ENCODE measurements around the gene COL4A6.
A peak's percentile ranks its signal among the peaks of the same experiment; 100 is the strongest.

COL4A6 gene

GRCh38 chrX:108203540-108203939, 234.7 kb downstream of the COL4A6 start:
- Histone ChIP-seq H4K8ac (ENCODE audit: low read length) (no peak overlapping the region), H4K91ac (ENCODE audit: low read length) (no peak overlapping the region)
- DNase-seq = no peak

DNA sequence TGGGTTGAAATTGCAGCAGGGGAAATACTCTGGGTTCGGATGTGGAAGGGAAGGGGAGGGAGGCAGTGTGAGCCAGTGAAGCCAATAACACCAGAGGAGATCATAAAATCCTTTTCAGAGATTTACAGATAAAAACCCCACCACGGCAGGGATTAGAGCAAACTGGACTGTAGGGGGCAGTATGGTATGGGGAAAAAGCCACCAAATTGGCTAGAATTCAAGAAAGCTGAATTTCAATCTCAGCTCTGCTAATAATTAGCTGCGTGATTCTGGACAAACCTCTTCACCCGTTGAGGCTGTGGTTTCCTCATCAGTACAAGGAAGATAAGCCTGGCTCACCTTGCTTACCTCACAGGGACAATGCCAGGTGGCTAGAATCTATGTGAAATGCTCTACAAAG, 238.5 kb downstream of the COL4A6 start:
- Histone ChIP-seq H3K9me3 (ENCODE audit: control insufficient read depth, low read length) (no peaks in the 10 kb centered on the region), H3K27ac (ENCODE audit: low read length, poor library complexity, severe bottlenecking) (no peak overlapping the region), H3K27me3 (ENCODE audit: control insufficient read depth in 1 of 2, insufficient read depth in 1 of 2, low read length in 2 of 2) (peaks cover 0 to 51% of the 10 kb centered on the region in 2 experiments), H3K18ac (ENCODE audit: low read depth in 1 of 2, low read length in 2 of 2) (no peak overlapping the region), H3K79me1 (replicated peaks; ENCODE audit: low read length, poor library complexity, severe bottlenecking) (no peaks in the 10 kb centered on the region), H2BK12ac (ENCODE audit: low read length in 2 of 2) (no peak overlapping the region), H3K4ac (ENCODE audit: low read depth in 1 of 2, low read length in 2 of 2) (no peak overlapping the region), H3K4me1 (ENCODE audit: control insufficient read depth, insufficient read depth, low read depth, low read length) (no peaks in the 10 kb centered on the region), H3K4me2 (ENCODE audit: low read length, poor library complexity, severe bottlenecking) (no peak overlapping the region), H4K8ac (ENCODE audit: low read length) (no peak overlapping the region), H3K14ac (ENCODE audit: low read length in 2 of 2) (no peak overlapping the region), H3K36me3 (ENCODE audit: control insufficient read depth in 1 of 2, insufficient read depth in 2 of 2, low read depth in 1 of 2, low read length in 2 of 2) (no peaks in the 10 kb centered on the region), H3K23ac (ENCODE audit: low read length in 2 of 2) (no peak overlapping the region), H2AFZ (ENCODE audit: low read depth, low read length) (no peak overlapping the region), H2AK5ac (ENCODE audit: low read length, severe bottlenecking) (no peak overlapping the region), H2BK5ac (ENCODE audit: low read depth, low read length, poor library complexity, severe bottlenecking) (no peak overlapping the region), H4K91ac (ENCODE audit: low read length) (no peak overlapping the region), H3K9ac (ENCODE audit: low read length) (peak overlapping the region; percentile 57), H2BK120ac (ENCODE audit: low read depth, low read length) (no peak overlapping the region), H2BK15ac (ENCODE audit: low read depth, poor library complexity, severe bottlenecking) (no peak overlapping the region), H3K4me3 (ENCODE audit: insufficient read depth in 1 of 2, low read depth in 1 of 2, low read length in 2 of 2) (no peak overlapping the region)
- 0% methylated on average over 2 of the region's 4 CpGs for WGBS
- peak; percentile 40 for DNase-seq

More at GRCh38 chrX:108203540-108203939, 234.7 kb downstream of the COL4A6 start:
- peaks cover 0 to 55% of the 10 kb centered on the region in 2 experiments for H3K27me3 ChIP-seq (ENCODE audit: control insufficient read depth in 1 of 2, insufficient read depth in 1 of 2, low read length in 2 of 2)
- H3K27ac ChIP-seq (ENCODE audit: low read length, poor library complexity, severe bottlenecking) = no peak overlapping the region
- H2BK120ac ChIP-seq (ENCODE audit: low read depth, low read length) = no peak overlapping the region
- H3K36me3 ChIP-seq (ENCODE audit: control insufficient read depth in 1 of 2, insufficient read depth in 2 of 2, low read depth in 1 of 2, low read length in 2 of 2) = no peaks in the 10 kb centered on the region
- H2BK5ac ChIP-seq (ENCODE audit: low read depth, low read length, poor library complexity, severe bottlenecking) = no peak overlapping the region
- H2BK15ac ChIP-seq (ENCODE audit: low read depth, poor library complexity, severe bottlenecking) = no peak overlapping the region
- H3K4me3 ChIP-seq (ENCODE audit: insufficient read depth in 1 of 2, low read depth in 1 of 2, low read length in 2 of 2) = no peak overlapping the region
- no peaks in the 10 kb centered on the region for H3K4me1 ChIP-seq (ENCODE audit: control insufficient read depth, insufficient read depth, low read depth, low read length)
- no peak overlapping the region for H2BK12ac ChIP-seq (ENCODE audit: low read length in 2 of 2)
- no peak overlapping the region for H3K18ac ChIP-seq (ENCODE audit: low read depth in 1 of 2, low read length in 2 of 2)
- no peaks in the 10 kb centered on the region for H3K9me3 ChIP-seq (ENCODE audit: control insufficient read depth, low read length)
- no peaks in the 10 kb centered on the region for H3K79me1 ChIP-seq (replicated peaks; ENCODE audit: low read length, poor library complexity, severe bottlenecking)
- H3K23ac ChIP-seq (ENCODE audit: low read length in 2 of 2) = no peak overlapping the region
- H3K4ac ChIP-seq (ENCODE audit: low read depth in 1 of 2, low read length in 2 of 2) = no peak overlapping the region
- no peak overlapping the region for H3K9ac ChIP-seq (ENCODE audit: low read length)
- 46% methylated on average over 1 of the region's 3 CpGs for WGBS
- H2AFZ ChIP-seq (ENCODE audit: low read depth, low read length) = no peak overlapping the region
- no peak overlapping the region for H3K4me2 ChIP-seq (ENCODE audit: low read length, poor library complexity, severe bottlenecking)
- no peak overlapping the region for H3K14ac ChIP-seq (ENCODE audit: low read length in 2 of 2)
- H2AK5ac ChIP-seq (ENCODE audit: low read length, severe bottlenecking) = no peak overlapping the region

- no peak overlapping the region for H2BK12ac ChIP-seq (ENCODE audit: low read length in 2 of 2)
- H3K4ac ChIP-seq (ENCODE audit: low read depth in 1 of 2, low read length in 2 of 2) = no peak overlapping the region
- no peak overlapping the region for H3K4me2 ChIP-seq (ENCODE audit: low read length, poor library complexity, severe bottlenecking)
- H2AFZ ChIP-seq (ENCODE audit: low read depth, low read length) = no peak overlapping the region
- no peaks in the 10 kb centered on the region for H3K9me3 ChIP-seq (ENCODE audit: control insufficient read depth, low read length)
- H2BK120ac ChIP-seq (ENCODE audit: low read depth, low read length) = no peak overlapping the region
- no peak overlapping the region for H3K4me3 ChIP-seq (ENCODE audit: insufficient read depth in 1 of 2, low read depth in 1 of 2, low read length in 2 of 2)
- no peak overlapping the region for H2AK5ac ChIP-seq (ENCODE audit: low read length, severe bottlenecking)
- H3K27ac ChIP-seq (ENCODE audit: low read length, poor library complexity, severe bottlenecking) = no peak overlapping the region
- no peak overlapping the region for H2BK15ac ChIP-seq (ENCODE audit: low read depth, poor library complexity, severe bottlenecking)
- 100% methylated on average over 1 of the region's 2 CpGs for WGBS
- H3K36me3 ChIP-seq (ENCODE audit: control insufficient read depth in 1 of 2, insufficient read depth in 2 of 2, low read depth in 1 of 2, low read length in 2 of 2) = no peaks in the 10 kb centered on the region
- peak overlapping the region; percentile 57 for H3K9ac ChIP-seq (ENCODE audit: low read length)
- no peak overlapping the region for H2BK5ac ChIP-seq (ENCODE audit: low read depth, low read length, poor library complexity, severe bottlenecking)
- peaks cover 0 to 48% of the 10 kb centered on the region in 2 experiments for H3K27me3 ChIP-seq (ENCODE audit: control insufficient read depth in 1 of 2, insufficient read depth in 1 of 2, low read length in 2 of 2)
- DNase-seq = no peak
- H4K91ac ChIP-seq (ENCODE audit: low read length) = no peak overlapping the region
- H3K79me1 ChIP-seq (replicated peaks; ENCODE audit: low read length, poor library complexity, severe bottlenecking) = no peaks in the 10 kb centered on the region
- H3K23ac ChIP-seq (ENCODE audit: low read length in 2 of 2) = no peak overlapping the region
- H3K4me1 ChIP-seq (ENCODE audit: control insufficient read depth, insufficient read depth, low read depth, low read length) = no peaks in the 10 kb centered on the region
- H3K18ac ChIP-seq (ENCODE audit: low read depth in 1 of 2, low read length in 2 of 2) = no peak overlapping the region
- no peak overlapping the region for H4K8ac ChIP-seq (ENCODE audit: low read length)
- no peak overlapping the region for H3K14ac ChIP-seq (ENCODE audit: low read length in 2 of 2)
Observed at GRCh38 chrX:108199041-108199440, 239.2 kb downstream of the COL4A6 start.

- no peak overlapping the region for H2BK5ac ChIP-seq (ENCODE audit: low read depth, low read length, poor library complexity, severe bottlenecking)
Observed at GRCh38 chrX:108198420-108198819, 239.8 kb downstream of the COL4A6 start.

More at GRCh38 chrX:108198420-108198819, 239.8 kb downstream of the COL4A6 start:
- WGBS = no CpG with 5 or more reads among the region's 1 CpG
- no peak overlapping the region for H4K91ac ChIP-seq (ENCODE audit: low read length)
- no peaks in the 10 kb centered on the region for H3K4me1 ChIP-seq (ENCODE audit: control insufficient read depth, insufficient read depth, low read depth, low read length)
- no peaks in the 10 kb centered on the region for H3K79me1 ChIP-seq (replicated peaks; ENCODE audit: low read length, poor library complexity, severe bottlenecking)
- peaks cover 0 to 43% of the 10 kb centered on the region in 2 experiments for H3K27me3 ChIP-seq (ENCODE audit: control insufficient read depth in 1 of 2, insufficient read depth in 1 of 2, low read length in 2 of 2)
- no peak overlapping the region for H2BK120ac ChIP-seq (ENCODE audit: low read depth, low read length)
- no peak overlapping the region for H3K4me2 ChIP-seq (ENCODE audit: low read length, poor library complexity, severe bottlenecking)
- H2AK5ac ChIP-seq (ENCODE audit: low read length, severe bottlenecking) = peak overlapping the region; percentile 27
- H3K9ac ChIP-seq (ENCODE audit: low read length) = peak overlapping the region; percentile 57
- H3K27ac ChIP-seq (ENCODE audit: low read length, poor library complexity, severe bottlenecking) = no peak overlapping the region
- H2BK12ac ChIP-seq (ENCODE audit: low read length in 2 of 2) = no peak overlapping the region
- H4K8ac ChIP-seq (ENCODE audit: low read length) = no peak overlapping the region
- no peaks in the 10 kb centered on the region for H3K9me3 ChIP-seq (ENCODE audit: control insufficient read depth, low read length)
- no peak overlapping the region for H3K14ac ChIP-seq (ENCODE audit: low read length in 2 of 2)
- no peak overlapping the region for H3K4ac ChIP-seq (ENCODE audit: low read depth in 1 of 2, low read length in 2 of 2)
- no peak overlapping the region for H2BK15ac ChIP-seq (ENCODE audit: low read depth, poor library complexity, severe bottlenecking)
- peak; percentile 3 for DNase-seq
- H3K23ac ChIP-seq (ENCODE audit: low read length in 2 of 2) = no peak overlapping the region
- no peak overlapping the region for H3K4me3 ChIP-seq (ENCODE audit: insufficient read depth in 1 of 2, low read depth in 1 of 2, low read length in 2 of 2)
- H3K36me3 ChIP-seq (ENCODE audit: control insufficient read depth in 1 of 2, insufficient read depth in 2 of 2, low read depth in 1 of 2, low read length in 2 of 2) = no peaks in the 10 kb centered on the region
- H2AFZ ChIP-seq (ENCODE audit: low read depth, low read length) = no peak overlapping the region
- no peak overlapping the region for H3K18ac ChIP-seq (ENCODE audit: low read depth in 1 of 2, low read length in 2 of 2)
